IPS DF 6.9 (cell line): ENCODE measurements around the gene GOLGA5.

Source experiments
- DNase-seq: peaks from one replicate; pipeline ENCODE4 v3.0.0-alpha.2; 2013; ENCODE audit warnings: low read depth, low spot score
- H3K27ac ChIP-seq: one replicate; pipeline ENCODE4 v1.5.1; 2013; ENCODE audit warnings: low read length, control low read depth
- H3K27me3 ChIP-seq: 2 replicates; pipeline ENCODE4 v1.6.1; 2013; ENCODE audit warnings: mild to moderate bottlenecking, low read length; ENCODE audit not compliant: control insufficient read depth, insufficient read depth
- H3K36me3 ChIP-seq: 2 replicates; pipeline ENCODE4 v1.6.1; 2013; ENCODE audit warnings: low read length; ENCODE audit not compliant: control insufficient read depth, insufficient read depth
- H3K4me1 ChIP-seq: 2 replicates; pipeline ENCODE4 v1.6.1; 2013; ENCODE audit warnings: low read length; ENCODE audit not compliant: control insufficient read depth, insufficient read depth
- H3K4me3 ChIP-seq: 2 replicates; pipeline ENCODE4 v1.5.1; 2013; ENCODE audit warnings: mild to moderate bottlenecking, low read length
- H3K9me3 ChIP-seq: 2 replicates; pipeline ENCODE4 v1.6.1; 2013; ENCODE audit warnings: low read length, inconsistent platforms; ENCODE audit not compliant: control insufficient read depth, insufficient read depth
- WGBS: extraction: QIAGEN DNeasy Blood & Tissue Kit; methylation state at CpG from one replicate; pipeline ENCODE4 v1.1.7; 2013; ENCODE audit warnings: mixed read lengths, missing lambda C conversion rate; ENCODE audit not compliant: insufficient read length, insufficient coverage; 5-methylcytosine and 5-hydroxymethylcytosine counted together

Gene GOLGA5

DNA sequence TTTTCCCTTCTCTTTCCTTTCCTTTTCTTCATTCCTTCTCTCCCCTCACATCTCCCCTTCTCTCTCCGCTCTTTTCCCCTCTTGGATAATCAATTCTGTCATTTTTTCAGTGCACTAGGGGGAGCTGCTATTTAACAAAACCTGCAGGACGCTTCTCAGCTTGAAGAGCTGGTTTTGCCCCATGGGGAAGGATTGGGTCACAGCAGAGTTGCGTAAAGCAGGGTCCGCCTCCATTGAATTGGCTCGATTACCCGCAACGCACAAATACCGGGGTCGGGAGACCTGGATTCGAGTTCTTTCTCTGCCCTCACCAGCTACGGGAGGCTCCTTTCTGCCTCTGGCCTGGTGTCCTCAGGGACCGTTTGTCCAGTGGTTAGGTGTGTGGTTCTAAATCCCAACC lies 86.7 kb downstream of the GOLGA5 start:
- peak; percentile 52 for DNase-seq
- no peak overlapping the region for H3K27ac ChIP-seq
- no peak overlapping the region for H3K4me3 ChIP-seq
- 100% methylated on average over 1 of the region's 12 CpGs for WGBS
- peaks cover 7% of the 10 kb centered on the region for H3K4me1 ChIP-seq
- H3K27me3 ChIP-seq = no peaks in the 10 kb centered on the region
- H3K9me3 ChIP-seq = no peaks in the 10 kb centered on the region
- H3K36me3 ChIP-seq = no peaks in the 10 kb centered on the region

DNA sequence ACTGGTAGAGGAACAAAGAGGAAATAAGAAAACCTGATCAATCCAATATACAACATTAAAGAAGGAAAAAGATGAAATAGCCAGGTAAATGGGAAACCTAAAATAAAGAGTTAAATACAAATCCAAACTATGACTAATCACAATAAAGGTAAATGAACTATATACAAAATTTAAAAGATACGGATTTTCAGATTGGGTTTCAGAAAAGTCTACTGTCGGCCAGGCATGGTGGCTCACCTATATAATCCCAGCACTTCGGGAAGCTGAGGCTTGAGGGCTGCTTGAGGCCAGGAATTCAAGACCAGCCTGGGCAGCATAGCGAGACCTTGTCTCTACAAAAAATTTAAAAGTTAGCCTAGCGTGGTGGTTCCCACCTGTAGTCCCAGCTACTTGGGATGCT lies 89.0 kb downstream of the GOLGA5 start:
- no peak overlapping the region for H3K4me3 ChIP-seq
- H3K9me3 ChIP-seq = no peaks in the 10 kb centered on the region
- WGBS = no CpG with 5 or more reads among the region's 5 CpGs
- no peak overlapping the region for H3K27ac ChIP-seq
- no peaks in the 10 kb centered on the region for H3K27me3 ChIP-seq
- no peaks in the 10 kb centered on the region for H3K36me3 ChIP-seq
- H3K4me1 ChIP-seq = 0 out of 2 replicates have a peak, but pooled peaks cover 3% of the 10 kb centered on the region
- DNase-seq = no peak

DNA sequence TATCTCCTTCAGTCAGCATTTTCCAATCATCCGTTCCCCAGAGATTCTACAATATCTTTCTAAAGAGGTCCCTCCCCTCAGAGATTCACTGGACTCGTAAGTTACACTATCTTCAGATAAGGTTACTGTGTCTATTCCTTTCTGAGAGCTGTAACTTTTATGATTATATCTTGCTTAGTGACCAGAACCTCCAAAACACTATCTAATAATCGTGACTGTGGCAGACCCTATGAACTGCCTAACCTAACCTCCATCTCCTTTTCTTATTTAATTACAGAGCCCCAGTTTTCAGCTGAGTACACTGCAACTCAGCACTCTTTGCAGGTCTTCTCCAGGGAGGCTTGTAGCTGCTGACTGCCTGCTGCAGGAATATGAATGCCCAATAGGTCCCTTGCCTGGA lies 90.3 kb downstream of the GOLGA5 start:
- no peaks in the 10 kb centered on the region for H3K4me1 ChIP-seq
- no peaks in the 10 kb centered on the region for H3K9me3 ChIP-seq
- no peak overlapping the region for H3K4me3 ChIP-seq
- no peak overlapping the region for H3K27ac ChIP-seq
- DNase-seq = no peak
- no peaks in the 10 kb centered on the region for H3K36me3 ChIP-seq
- no peaks in the 10 kb centered on the region for H3K27me3 ChIP-seq
- no CpG with 5 or more reads among the region's 3 CpGs for WGBS

DNA sequence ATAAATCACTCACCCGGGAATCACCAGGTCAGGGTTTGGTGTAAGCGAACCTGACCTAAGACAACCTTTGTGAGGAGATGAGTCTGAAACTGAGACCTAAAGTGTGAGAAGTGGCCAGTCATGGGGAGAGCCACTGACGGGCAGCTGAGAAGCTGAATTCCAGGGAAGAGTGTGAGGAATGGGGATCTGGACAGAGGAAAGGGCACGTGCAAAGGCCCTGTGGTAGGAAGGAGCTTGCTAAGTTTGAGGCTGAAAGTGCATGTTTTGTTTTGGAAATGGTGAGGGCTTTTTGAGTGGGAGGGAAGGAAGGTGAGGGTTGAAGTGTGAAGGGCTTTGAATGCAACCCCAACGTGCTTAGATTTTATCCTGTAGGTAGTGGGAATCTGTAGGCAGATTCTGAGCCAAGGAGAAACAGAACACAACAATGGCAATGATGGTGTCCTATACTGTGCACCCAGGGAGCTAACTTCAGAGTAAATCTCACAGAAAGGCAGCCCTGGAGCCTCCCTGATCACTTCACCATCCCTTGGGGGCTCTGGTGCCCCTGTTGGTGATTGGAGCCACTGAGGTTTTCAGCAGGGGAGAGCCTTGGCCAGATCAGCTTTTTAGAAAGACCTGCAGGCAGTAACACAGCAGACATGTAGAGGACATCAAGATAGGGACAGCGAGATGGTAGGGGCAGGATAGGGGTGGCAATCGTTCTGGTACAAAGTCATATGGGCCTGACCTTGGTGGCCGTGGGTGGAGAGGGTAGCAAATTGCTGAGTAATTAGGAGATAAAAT lies 91.4 kb downstream of the GOLGA5 start:
- H3K36me3 ChIP-seq = no peaks in the 10 kb centered on the region
- H3K4me1 ChIP-seq = no peaks in the 10 kb centered on the region
- no peak for DNase-seq
- WGBS = no CpG with 5 or more reads among the region's 8 CpGs
- no peaks in the 10 kb centered on the region for H3K9me3 ChIP-seq
- no peak overlapping the region for H3K27ac ChIP-seq
- H3K27me3 ChIP-seq = no peaks in the 10 kb centered on the region
- H3K4me3 ChIP-seq = no peak overlapping the region

DNA sequence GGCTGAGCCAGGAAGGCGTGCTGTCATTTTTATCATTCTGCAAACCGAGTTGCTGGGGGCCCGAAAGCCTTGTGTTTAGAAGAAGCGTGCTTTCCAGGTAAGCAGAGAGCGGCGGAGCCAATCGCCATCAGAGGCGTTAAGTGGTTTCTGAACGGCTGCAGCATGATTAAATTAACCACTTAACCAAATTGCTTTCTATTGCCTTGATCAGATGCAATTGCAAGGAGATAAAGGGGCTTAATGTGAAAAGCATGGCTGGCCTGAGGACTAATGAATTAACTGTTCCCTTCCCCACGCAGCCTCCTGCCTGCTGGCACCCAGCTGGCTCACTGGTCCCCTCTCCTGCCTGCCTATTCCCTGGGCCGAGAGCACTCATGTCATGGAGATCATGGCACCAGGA lies 92.2 kb downstream of the GOLGA5 start:
- H3K27me3 ChIP-seq = no peaks in the 10 kb centered on the region
- H3K4me3 ChIP-seq = no peak overlapping the region
- DNase-seq = no peak
- H3K9me3 ChIP-seq = no peaks in the 10 kb centered on the region
- no CpG with 5 or more reads among the region's 11 CpGs for WGBS
- H3K4me1 ChIP-seq = no peaks in the 10 kb centered on the region
- H3K36me3 ChIP-seq = no peaks in the 10 kb centered on the region
- H3K27ac ChIP-seq = no peak overlapping the region

DNA sequence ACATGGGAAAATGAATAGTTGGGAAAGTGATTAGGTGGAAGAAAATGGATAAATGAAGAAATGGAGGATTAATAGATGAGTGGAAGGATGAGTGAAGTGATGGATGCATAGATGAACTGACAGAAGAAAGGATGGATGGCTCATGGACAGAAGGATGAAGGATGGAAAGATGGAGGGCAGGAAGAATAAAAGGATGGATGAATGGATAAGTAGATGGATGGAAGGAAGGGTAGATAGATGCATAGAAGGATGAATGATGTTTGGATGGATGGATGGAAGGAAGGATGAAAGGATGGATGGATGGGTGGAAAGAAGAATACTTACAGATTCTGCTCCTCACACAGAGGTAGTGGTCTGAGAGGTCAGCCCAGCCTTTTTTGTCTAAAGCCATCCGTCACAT lies 93.1 kb downstream of the GOLGA5 start:
- DNase-seq = no peak
- H3K27me3 ChIP-seq = no peaks in the 10 kb centered on the region
- H3K36me3 ChIP-seq = no peaks in the 10 kb centered on the region
- no peaks in the 10 kb centered on the region for H3K4me1 ChIP-seq
- no peak overlapping the region for H3K27ac ChIP-seq
- no peak overlapping the region for H3K4me3 ChIP-seq
- no peaks in the 10 kb centered on the region for H3K9me3 ChIP-seq
- no CpG with 5 or more reads among the region's 1 CpG for WGBS

DNA sequence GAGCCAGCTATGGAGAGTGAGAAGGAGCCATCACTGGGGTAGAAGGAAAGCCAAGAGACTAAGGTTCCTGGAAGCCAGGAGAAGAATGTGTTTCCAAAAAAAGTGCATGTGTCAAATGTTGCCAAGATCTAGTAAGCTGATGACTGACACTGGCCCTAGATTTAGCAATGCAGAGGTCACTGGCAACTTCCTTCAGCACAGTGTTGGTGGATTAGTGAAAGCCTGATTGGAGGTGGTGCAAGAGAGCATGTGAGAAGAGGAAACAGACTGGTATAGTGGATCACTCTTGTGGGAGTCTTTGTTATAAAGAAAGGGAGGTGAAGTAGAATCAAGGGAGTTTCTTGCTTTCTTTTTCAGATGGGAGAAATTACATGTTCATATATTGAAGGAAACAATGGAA lies 94.8 kb downstream of the GOLGA5 start:
- Histone ChIP-seq H3K4me3 (no peak overlapping the region), H3K36me3 (no peaks in the 10 kb centered on the region), H3K4me1 (no peaks in the 10 kb centered on the region), H3K27me3 (no peaks in the 10 kb centered on the region), H3K27ac (no peak overlapping the region), H3K9me3 (no peaks in the 10 kb centered on the region)
- DNase-seq = no peak
